K562 (cell line): ENCODE results near the gene KNDC1. TPM values are rescaled to one million over a fixed set of nuclear protein-coding genes. Genes with fewer than 3 reads are reported as not detected.

Experiments
- HNRNPLL ChIP-seq: fragments of 200-400 bp; formaldehyde crosslinking; IDR thresholded peaks from 2 replicates; pipeline ENCODE4 v1.6.1; 2017; ENCODE audit warnings: low read length, low read depth, mild to moderate bottlenecking; ENCODE audit not compliant: poor library complexity, severe bottlenecking
- KHSRP ChIP-seq: fragments of 450-650 bp; IDR thresholded peaks from 2 replicates; pipeline ENCODE4 v1.6.1; 2017
- MEF2A ChIP-seq: IDR thresholded peaks from 2 replicates; pipeline ENCODE4 v1.6.1; 2011; ENCODE audit warnings: low read depth, mild to moderate bottlenecking, low read length, moderate library complexity; ENCODE audit not compliant: control insufficient read depth
- MEIS2 ChIP-seq: fragments of 450-650 bp; IDR thresholded peaks from 2 replicates; pipeline ENCODE4 v1.6.1; 2014; ENCODE audit warnings: mild to moderate bottlenecking; ENCODE audit not compliant: partially characterized antibody
- SNIP1 ChIP-seq: fragments of 450-650 bp; IDR thresholded peaks from 2 replicates; pipeline ENCODE4 v1.7.1; 2017; ENCODE audit warnings: low read depth, mild to moderate bottlenecking
- TCF7L2 ChIP-seq: fragments of 150-350 bp; IDR thresholded peaks from 2 replicates; pipeline ENCODE4 v1.6.1; 2016; ENCODE audit warnings: low read depth, mild to moderate bottlenecking, low read length, moderate library complexity
- ZBTB34 ChIP-seq: fragments of 250-450 bp; sonication (Bioruptor Pico); IDR thresholded peaks from 2 replicates; pipeline ENCODE4 v1.8.0; 2021; ENCODE audit warnings: mild to moderate bottlenecking, moderate library complexity
- ZNF766 ChIP-seq: fragments of 200-800 bp; sonication (Bioruptor generic); conservative IDR thresholded peaks from 2 replicates; pipeline ENCODE4 v1.6.1; 2016; ENCODE audit warnings: missing genetic modification characterization, missing compliant biosample characterization
- polyA plus RNA-seq, 8 experiments: library from polyadenylated mRNA; depleted of rRNA in 4 of 8; stranded (reverse) in 5 of 8; unstranded in 3 of 8; fragments of >200 nt; fragmentation: Nextera tagmentation in 2 of 8; fragmentation: Illumina TruSeq in 1 of 8; extraction: Ambion mirVana in 2 of 8; extraction: Trizol in 1 of 8; gene quantifications; 2 replicates each; pipeline versions ENCODE4 v1.2.1 to v1.2.3, GENCODE V29; 2011 to 2014; ENCODE audit warnings: inconsistent platforms in 1 of 8, missing spikeins in 1 of 8
- total RNA-seq, 7 experiments: library from RNA; depleted of rRNA in 6 of 7; stranded (reverse); fragments of >200 nt in 6 of 7; fragmentation: Illumina TruSeq in 2 of 7; extraction: Trizol in 2 of 7; gene quantifications; 2 replicates each; pipeline versions ENCODE4 v1.2.1 to v1.2.3, GENCODE V29; 2011 to 2021; ENCODE audit warnings: low replicate concordance in 1 of 7
- TF ChIP-seq, protein P1 (sequence below): fragments of 450-650 bp; formaldehyde crosslinking; conservative IDR thresholded peaks from 2 replicates; pipeline ENCODE4 v1.4.0; 2022; ENCODE audit warnings: mild to moderate bottlenecking, missing genetic modification characterization
- TF ChIP-seq, protein P2 (sequence below): sonication (generic); formaldehyde crosslinking; IDR thresholded peaks from 2 replicates; pipeline ENCODE4 v1.8.1; 2023; ENCODE audit warnings: mild to moderate bottlenecking, missing genetic modification reagents

KNDC1 gene
- total and polyA plus RNA-seq, 9 of the 15 experiments (the other 6 are each of a cell fraction or from before 2014, with no cell fraction given), result 0.07 to 0.26 (median 0.11) TPM; not detected in 6

DNA sequence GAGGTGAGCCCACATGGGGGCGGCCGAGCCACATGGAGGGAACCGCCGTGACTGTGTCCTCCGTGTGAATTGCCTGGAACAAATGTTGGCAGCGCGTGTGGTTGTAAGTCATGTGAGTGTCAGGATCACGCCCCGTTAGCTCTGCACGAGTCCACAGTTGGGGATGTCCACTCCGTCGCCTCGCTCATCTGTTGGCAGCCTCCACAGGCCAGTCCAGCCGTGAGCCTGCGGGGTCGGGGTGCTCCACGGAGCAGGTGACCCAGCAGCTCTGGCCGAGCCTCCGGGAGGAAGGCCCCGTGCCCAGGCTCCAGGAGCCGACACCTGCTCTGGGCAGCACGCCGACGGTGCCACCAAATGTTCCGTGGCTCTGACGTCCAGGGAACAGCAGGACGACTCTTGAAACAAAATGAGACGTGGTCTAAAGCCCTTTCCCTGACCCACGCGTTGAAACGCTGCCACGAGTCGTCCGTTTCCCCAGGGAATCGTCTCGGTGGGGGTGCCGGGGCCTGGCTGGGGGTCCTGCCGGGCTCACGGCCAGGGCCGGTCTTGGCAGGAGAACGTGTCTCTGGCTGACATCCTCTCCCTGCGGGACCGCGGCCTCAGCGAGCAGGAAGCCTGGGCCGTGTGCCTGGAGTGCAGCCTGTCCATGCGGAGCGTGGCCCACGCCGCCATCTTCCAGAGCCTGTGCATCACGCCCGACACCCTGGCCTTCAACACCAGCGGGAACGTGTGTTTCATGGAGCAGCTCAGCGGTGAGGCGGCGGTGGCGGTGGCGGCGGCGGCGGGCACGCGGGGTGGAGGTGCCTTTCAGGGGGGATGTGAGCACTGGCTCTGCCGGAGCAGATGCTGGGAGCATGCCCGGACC is 7.0 kb downstream of the KNDC1 start (continued):
- TF ChIP-seq, protein P1, sequence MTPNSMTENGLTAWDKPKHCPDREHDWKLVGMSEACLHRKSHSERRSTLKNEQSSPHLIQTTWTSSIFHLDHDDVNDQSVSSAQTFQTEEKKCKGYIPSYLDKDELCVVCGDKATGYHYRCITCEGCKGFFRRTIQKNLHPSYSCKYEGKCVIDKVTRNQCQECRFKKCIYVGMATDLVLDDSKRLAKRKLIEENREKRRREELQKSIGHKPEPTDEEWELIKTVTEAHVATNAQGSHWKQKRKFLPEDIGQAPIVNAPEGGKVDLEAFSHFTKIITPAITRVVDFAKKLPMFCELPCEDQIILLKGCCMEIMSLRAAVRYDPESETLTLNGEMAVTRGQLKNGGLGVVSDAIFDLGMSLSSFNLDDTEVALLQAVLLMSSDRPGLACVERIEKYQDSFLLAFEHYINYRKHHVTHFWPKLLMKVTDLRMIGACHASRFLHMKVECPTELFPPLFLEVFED (CRISPR knock-in tag), result no peak
- TF ChIP-seq SNIP1 (no peak), ZBTB34 (no peak), KHSRP (no peak), ZNF766 (no peak), TCF7L2 (no peak), HNRNPLL (no peak), MEIS2 (no peak), MEF2A (no peak)
- TF ChIP-seq, protein P2, sequence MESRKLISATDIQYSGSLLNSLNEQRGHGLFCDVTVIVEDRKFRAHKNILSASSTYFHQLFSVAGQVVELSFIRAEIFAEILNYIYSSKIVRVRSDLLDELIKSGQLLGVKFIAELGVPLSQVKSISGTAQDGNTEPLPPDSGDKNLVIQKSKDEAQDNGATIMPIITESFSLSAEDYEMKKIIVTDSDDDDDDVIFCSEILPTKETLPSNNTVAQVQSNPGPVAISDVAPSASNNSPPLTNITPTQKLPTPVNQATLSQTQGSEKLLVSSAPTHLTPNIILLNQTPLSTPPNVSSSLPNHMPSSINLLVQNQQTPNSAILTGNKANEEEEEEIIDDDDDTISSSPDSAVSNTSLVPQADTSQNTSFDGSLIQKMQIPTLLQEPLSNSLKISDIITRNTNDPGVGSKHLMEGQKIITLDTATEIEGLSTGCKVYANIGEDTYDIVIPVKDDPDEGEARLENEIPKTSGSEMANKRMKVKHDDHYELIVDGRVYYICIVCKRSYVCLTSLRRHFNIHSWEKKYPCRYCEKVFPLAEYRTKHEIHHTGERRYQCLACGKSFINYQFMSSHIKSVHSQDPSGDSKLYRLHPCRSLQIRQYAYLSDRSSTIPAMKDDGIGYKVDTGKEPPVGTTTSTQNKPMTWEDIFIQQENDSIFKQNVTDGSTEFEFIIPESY (CRISPR knock-in tag), result no peak
